ENCODE measurements around the gene DCAF6.

DNA sequence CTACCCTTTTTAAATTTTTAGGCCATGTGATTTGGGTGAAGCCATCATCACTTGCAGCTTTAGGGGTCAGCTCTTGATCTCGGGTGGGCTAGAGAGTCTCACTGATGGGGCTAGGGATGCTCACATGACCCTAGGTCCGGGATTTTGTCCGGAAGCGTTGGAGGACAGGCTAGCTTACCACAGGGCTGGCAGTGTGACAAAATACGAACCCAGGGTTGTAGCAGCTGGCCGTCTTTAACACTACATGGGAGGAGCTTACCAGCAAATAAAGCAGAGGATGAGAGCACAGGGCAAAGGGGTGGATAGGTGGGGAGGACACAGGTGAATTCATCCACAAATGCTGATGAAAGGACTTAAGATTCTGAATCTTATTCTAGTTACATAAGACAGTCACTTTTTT is 178.4 kb downstream of the DCAF6 start:
- TF ChIP-seq, protein P1, sequence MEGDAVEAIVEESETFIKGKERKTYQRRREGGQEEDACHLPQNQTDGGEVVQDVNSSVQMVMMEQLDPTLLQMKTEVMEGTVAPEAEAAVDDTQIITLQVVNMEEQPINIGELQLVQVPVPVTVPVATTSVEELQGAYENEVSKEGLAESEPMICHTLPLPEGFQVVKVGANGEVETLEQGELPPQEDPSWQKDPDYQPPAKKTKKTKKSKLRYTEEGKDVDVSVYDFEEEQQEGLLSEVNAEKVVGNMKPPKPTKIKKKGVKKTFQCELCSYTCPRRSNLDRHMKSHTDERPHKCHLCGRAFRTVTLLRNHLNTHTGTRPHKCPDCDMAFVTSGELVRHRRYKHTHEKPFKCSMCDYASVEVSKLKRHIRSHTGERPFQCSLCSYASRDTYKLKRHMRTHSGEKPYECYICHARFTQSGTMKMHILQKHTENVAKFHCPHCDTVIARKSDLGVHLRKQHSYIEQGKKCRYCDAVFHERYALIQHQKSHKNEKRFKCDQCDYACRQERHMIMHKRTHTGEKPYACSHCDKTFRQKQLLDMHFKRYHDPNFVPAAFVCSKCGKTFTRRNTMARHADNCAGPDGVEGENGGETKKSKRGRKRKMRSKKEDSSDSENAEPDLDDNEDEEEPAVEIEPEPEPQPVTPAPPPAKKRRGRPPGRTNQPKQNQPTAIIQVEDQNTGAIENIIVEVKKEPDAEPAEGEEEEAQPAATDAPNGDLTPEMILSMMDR (IDR thresholded peaks at IDR 0.05): no peak
- TF ChIP-seq POLR2AphosphoS5 (IDR thresholded peaks at IDR 0.05; ENCODE audit: insufficient read depth in 1 of 2, low read depth in 1 of 2) (no peak), POLR2A (IDR thresholded peaks at IDR 0.05) (no peak)

All from vagina (tissue), 2 donors.